ENCODE results near the gene CPED1.
"Not testable (repeated sequence)": the region's sequence is repeated elsewhere in the genome, so short reads cannot be mapped to it uniquely, and the experiment has no call there.

CPED1 gene

DNA sequence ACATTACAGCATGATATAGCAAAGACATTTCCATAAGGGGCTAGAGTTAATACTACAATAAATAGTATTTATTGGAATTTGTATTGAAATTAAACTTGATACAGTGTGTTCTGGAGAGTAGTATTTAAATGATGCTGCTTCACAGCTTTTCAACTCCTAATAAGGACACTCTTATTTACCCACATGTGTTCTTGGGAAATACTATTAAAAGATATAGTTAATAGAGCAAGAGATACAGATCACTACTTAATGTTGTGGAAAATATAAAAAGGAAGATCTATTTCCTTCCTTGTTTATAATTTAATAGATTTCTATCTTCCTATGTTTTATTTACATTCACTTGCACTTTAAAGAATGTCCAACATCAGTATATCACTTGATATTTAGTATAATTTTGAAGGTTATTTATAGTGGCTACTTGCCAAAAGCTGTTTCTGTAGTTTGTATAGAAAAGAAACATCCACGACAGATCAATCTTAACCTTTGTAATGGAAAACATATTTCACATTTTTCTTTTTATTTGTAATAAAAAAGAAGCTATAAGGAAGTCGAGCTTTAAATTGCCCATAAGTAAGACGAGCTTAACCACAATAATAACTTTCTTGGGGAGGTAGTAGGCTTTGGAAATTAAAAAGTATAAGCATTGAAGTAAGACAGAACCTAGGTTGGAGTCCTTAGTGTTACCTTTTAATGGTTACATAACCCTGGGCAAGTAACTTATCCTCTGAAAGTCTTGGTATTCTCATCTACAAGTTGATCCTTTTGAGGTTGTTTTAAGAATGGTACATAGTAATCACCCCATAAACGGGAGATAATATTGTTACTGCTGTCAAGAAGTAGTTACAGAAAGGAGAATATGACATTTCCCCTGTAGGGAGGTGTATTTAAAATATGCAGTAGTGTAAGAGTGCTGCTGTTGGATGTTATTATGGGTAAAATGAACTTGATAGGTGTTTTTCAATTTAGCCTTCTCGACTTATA is 32.8 kb downstream of the CPED1 start:
- no peak for DNase-seq

DNA sequence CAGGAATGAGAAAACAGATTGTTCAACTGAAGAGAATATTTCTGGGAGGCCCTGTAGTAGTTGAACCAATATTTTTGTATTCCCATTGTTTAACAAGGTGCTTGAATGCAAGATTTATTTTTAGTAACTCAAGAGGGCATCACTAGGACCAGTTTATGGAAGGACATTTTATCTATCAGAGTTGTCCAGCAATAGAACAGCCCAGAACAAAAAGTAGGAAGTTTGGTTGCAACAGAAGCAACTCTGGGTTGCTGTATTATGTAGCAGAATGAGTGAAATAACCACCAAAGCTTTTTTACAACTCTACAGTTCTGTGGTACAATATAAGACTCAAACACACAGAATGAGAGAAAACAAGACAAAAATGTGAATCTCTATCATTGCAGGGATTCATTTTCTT is 34.7 kb downstream of the CPED1 start:
- DNase-seq: no peak

DNA sequence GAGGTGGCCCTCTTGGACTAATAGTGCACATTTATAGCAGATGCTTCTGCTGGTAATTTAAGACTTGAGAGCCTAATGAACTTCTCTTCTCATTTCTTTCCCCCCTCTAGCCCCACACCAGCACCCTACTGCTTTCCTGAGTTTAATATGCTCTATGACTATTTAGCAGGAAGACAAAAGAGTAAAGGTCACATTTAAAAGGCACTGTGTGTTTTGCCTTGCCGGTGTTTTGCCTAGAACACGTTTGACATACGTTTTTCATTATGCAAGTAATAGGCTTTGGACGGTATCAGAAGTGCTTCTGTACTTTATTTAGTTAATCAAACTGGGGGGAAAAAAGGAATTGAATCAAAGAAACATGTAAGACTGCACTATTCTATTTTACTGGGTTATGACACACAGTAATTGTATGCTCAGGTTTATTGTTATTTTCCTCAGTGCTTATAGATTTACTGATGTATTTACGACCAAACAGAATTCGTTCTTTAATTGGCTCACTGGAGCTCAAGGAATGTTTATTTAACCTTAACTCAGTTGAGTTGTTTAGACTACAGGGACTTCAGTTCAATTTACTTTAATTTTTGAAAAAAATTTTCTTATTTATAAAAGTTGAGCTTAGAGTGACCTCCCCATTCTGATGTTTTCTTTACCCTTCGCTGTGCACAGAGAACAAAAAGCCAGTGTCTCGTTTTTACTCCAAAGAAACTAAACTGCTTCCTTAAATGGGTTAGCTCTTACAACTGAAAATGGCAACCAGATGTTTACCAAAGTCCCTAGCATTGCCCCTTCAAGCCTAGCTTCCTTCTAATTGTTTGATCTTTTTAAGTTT is 35.4 kb downstream of the CPED1 start:
- no peak for DNase-seq

DNA sequence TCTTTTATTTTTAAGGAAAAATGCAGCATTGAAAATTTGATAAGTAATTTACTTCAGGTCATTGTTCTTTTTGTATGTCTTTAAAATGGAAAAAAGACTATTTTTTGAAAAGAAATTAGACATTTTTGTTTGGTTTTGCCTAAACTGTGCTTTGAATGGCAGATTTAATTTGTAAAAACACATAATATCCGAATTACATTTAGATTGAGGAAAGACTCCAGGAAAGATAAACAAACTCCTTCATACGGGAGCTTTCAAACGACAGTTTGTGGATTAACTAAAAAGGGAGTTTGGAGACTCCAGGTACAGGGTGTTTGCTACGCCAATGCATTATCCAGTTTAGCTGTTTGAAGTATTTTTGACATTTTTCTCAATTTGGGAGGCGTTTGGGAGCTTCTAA is 36.1 kb downstream of the CPED1 start:
- DNase-seq: no peak

DNA sequence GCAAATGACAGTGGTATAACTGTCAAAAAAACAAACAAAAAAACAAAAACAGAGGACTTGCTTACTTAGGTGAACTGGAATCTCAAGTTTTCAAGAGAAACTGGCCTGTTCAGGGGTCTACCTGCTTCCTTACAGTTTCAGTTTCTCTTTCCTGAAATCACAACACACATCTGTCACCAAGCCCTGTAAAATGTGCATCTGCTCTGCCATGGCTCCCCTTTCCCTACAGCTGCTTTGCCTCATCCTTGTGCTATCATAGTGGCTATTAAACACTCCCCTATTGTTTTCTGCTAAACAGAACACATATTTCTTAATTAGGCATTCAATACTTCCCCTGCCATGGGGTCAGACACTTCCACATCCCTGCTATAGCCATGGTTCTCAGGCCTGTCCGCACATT is 37.6 kb downstream of the CPED1 start:
- no peak for DNase-seq

DNA sequence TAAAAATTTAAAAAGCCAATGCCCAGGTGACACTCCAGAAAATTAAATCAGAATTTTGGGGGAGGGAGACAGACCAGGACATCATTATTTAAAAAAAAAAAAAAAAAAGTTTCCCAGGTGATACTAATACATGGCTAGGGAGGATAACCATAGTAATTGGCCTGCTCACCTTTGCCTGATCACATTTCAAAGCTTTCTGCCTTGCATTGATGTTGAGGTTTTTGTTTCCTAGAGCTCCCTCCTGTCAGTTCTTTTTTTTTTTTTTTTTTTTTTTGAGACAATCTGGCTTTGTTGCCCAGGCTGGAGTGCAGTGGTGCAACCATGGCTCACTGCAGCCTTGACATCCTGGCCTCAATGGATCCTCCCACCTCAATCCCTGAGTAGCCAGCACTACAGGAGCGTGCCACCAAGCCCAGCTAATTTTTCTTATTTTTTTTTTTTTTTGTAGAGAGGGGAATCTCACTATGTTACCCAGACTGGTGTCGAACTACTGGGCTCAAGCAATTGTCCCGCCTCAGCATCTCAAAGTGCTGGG is 38.1 kb downstream of the CPED1 start:
- DNase-seq: no peak

DNA sequence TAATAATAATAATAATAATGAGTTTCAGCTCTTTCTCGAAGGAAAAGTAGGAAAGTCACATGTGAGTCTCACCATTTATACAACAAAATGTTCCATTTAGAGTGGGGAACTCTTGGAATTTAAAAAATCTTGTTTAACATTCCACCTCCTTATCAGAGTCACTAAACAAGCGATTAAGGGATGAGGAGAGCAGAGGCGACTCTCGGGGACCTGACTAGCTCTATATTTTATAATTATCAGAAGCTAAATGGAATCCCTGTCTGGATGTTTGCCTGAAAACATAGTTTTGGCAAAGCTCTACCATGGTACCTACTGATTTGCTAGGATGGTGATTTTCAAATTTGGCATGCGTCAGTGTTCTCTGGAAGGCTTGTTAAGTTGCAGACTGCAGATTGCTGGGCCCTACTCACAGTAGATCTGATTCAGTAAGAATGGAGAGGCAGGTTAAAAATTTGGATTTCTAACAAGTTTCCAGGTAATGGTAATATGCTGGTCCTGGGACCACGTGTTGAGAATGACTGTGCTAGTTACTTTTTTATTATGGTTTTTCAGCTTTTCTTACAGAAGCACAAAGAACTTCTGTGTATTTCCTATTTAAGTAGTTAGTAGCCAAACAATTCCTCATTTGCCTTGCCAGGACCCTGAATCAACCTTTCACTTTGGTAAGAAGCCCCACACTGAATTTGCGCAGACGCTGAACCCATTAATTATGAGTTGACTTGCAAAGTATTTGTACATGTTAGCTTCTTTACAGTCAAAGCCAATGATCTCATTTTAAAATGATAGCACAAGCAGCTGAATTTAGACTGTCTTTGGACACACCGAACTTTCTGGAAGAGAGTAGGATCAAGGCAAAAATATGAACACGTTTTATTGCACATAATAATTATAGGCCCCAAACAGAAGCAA is 39.5 kb downstream of the CPED1 start:
- no peak for DNase-seq

DNA sequence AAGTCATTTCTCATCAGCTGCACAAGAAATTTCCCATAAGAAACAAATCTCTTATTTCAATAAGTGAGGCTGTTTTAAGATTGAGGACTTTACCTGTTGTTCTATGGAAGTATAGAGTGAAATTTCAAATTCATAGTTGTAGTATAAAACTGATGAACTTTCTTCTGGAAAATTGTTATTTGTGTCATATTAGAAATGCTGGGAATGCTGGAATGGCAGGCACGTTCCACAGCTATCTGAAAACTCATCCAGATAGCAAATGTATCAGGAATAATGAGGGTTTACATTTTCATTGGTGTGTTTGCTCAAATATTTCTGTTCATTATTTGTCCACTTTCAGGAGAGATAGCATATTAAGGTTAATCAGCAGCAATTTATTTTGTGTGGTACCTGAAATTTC is 40.8 kb downstream of the CPED1 start:
- no peak for DNase-seq

DNA sequence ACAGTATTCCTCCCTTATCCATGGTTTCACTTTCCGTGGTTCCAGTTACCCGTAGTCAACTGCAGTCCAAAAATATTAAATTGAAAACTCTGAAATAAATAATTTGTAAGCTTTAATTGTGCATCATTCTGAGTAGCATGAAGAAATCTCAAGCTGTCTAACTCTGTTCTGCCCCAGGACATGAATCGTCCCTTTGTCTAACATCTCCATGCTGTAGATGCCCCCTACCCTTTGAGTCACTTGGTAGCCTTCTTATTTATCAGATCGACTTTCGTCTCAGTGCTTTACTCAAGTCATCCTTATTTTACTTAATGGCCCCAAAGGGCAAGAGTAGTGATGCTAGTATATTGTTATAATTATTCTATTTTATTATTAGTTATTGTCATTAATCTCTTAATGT is 41.8 kb downstream of the CPED1 start:
- no peak for DNase-seq

DNA sequence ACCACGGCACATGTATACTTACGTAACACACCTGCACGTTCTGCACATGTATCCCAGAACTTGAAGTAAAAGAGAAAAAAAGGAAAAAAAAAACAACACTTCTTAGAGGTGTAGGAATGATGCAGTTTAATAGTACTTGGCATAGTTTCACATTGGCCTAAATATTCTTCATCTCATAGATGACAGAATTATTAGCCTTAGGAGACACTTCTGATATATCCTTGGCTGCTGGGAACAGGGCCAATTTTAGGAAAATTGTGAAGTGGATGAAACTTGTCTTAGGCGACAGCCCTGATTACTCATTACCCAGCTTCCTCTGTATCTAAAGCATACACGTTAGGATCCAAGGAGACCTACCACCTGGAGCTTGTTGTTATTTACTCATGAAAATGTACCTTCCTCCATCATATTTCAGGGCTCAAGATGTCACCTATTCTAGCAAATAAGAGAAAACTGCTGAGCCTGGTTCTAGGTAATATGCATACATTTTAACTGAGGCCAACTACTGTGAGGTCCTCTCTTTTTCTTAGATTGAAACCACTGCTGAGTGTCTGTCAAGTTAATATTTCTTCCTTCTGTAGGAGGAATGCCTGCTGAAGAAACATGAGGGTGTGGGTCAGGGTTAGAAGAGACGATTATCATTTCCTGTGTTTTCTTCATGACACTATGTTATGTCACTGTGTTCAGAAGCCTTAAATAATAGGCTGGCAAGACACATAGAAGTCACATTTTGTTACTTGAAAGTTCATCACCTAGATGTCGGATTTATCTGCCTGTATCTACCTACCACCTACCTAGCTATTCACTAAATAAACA is 44.3 kb downstream of the CPED1 start:
- DNase-seq: no peak

DNA sequence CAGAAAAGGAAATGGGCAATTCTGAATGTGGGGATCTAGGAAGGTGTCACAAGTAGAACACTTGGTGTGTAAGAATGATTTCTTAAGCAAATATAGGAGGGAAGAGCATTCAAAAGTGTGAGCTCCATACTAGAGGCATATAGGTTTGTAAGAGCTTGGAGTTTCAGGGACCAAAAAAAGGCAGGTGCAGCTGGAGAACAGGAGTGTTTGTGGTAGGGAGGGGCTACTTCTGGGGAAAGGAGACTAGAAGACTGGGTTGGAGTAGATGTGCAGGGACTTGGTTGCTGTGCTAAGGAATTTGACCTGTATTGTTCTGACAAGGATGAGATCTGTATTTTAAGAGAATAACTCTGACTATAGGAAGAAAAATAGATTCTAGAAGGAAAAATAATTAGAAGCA is 46.4 kb downstream of the CPED1 start:
- DNase-seq: no peak

DNA sequence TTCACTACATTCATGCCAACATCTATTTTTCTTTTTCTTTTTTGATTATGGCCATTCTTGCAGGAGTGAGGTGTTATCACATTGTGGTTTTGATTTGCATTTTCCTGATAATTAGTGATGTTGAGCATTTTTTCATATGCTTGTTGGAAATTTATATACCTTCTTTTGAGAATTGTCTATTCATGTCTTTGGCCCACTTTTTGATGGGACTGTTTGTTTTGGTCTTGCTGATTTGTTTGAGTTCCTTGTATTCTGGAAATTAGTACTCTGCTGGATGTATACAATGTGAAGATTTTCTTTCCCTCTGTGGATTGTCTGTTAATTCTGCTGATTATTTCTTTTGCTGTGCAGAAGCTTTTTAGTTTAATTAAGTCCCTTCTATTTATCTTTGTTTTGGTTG is 48.3 kb downstream of the CPED1 start:
- not testable (repeated sequence) for DNase-seq

DNA sequence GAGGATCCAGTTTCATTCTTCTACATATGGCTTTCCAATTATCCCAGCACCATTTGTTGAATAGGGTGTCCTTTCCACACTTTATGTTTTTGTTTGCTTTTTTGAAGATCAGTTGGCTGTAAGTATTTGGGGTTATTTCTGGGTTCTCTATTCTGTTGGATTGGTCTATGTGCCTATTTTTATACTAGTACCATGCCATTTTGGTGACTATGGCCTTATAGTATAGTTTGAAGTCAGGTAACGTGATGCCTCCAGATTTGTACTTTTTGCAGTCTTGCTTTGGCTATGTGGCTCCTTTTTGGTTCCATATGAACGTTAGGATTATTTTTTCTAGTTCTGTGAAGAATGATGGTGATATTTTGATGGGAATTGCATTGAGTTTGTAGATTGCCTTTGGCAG is 48.8 kb downstream of the CPED1 start:
- DNase-seq: not testable (repeated sequence)

DNA sequence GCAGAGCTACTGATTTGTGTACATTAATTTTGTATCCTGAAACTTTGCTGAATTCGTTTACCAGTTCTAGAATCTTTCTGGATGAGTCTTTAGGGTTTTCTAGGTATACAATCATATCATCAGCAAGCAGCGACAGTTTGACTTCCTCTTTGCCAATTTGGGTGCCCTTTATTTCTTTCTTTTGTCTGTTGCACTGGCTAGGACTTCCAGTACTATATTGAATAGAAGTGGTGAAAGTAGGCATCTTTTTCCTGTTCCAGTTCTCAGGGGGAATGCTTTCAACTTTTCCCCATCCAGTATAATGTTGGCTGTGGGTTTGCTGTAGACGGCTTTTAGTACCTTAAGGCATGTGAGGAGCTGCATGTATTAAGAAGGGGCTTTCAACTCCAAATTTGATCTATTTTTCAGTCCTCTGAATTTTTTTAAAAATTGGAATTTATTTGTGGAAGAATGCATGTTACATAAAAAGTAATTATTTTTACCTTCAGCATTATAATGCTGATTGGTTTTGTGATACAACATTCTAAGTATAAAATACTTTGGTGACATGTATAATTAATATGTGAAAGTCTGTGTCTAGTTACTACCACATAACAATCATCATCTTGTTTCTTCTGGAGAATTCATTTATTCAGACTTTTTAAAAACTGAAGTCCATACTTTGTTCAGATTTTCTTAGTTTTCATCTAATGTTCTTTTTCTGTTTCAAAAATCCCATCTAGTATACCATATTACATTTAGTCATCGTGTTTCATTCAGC is 49.6 kb downstream of the CPED1 start:
- no peak for DNase-seq

DNA sequence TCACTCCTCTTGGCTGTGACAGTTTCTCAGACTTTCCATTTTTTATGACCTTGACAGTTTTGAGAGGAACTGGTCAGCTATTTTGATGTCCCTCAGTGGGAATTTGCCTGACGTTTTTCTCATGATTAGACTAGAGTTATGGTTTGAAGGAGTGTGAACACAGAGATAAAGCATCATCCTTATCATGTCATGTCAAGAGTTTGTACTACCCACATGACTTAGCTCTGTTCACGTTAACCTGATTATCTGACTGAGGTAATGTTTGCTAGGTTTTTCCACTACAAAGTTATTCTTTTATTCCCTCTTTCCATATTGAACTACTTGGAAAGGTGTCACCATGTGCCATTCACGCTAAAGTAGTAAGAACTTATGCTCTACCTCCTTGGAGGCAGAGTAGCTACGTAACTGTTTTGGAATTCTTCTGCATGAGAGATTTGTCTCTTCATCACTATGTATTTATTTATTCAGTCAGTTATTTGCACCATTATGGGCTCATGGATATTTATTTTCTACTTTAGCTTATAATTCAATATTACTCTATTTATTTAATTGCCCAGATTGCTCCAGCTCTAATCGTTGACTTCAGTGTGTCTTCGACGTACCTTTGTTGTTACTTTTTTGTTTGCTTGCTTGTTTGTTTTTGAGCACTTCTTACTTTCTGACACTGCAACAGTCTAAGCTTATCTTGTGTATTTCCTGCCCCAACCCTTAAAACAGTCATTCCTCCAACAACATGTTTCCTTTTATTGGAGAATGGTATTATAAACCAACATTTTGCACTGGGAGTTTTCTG is 50.4 kb downstream of the CPED1 start:
- DNase-seq: no peak

DNA sequence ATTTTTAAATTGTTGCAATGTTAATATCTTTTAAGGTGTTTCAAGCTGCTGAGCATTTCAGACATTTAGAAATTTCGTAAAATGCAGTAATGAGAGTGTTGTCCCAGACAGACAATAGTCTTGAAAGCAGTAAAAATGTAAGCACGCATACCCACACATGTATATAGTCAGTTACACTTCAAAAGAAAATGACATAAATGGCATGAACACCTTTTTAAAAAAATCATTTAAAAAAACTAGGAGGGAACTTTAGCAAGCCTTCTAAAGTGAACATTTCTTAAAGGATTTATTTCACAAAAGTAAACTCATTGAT is 51.0 kb downstream of the CPED1 start:
- DNase-seq: no peak

DNA sequence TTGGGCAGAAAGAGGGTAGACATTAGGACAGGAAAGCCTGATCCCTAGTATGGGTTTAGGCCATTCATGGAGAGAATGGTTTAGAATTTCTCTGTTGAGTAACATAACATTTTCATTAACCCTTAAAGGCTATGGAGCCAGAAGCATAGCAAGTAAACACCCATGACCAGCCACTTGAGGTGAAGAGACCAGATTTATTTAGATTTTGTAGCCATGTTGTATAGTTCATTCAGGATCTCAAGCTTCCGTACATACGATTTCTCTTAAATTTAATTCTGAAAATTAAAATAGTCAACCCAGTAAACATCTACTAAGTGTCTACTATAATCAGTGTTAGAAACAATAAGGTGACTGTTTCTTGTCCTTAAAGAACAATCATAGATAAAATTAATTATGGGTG is 51.5 kb downstream of the CPED1 start:
- no peak for DNase-seq

DNA sequence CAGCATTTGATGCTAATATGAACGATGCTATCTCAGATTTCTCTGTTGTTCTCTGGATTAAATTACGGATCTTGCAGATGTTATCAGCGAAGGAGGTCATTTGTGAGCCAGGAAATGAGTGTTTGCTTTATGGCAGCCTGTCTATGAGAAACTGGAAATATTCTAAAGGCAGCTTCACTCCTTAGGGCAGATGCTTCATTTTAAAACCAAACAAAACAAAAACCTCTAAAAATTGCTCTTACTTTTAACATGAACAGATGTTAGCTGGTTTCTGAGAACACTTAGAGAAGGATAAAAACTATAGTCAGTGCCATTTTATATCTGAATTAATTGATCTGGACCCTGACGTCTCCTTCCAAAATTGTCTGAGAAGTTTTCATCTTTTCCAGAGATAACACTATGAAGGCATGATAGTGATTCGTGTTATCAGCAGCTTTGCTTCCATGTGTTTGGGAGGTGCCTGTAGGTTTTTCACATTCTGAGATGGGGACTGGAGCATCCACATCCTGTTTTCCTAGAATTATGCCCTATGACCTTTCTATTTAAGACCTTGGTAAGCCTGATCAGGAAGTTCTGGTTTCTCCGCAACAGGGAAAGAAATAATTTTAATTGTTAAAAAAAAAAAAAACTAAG is 53.1 kb downstream of the CPED1 start:
- no peak for DNase-seq

DNA sequence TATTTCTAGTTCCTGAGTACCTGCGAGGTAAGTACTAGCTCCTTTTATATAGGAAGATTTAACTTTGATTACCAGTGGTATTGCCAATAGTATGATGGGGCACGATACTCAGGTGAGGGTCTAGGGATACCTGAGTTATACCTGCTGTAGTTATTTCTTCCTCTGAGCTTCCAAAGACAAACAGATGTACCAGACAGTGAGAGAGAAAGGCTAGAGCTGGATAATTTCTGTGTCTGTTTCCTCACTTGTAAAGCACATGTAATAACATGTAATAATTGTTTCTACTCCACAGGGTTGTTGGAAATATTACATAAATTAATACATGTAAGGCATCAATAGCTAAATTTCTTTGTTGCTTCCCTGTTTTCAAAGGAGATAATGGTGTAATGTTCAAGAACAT is 53.7 kb downstream of the CPED1 start:
- DNase-seq: no peak

DNA sequence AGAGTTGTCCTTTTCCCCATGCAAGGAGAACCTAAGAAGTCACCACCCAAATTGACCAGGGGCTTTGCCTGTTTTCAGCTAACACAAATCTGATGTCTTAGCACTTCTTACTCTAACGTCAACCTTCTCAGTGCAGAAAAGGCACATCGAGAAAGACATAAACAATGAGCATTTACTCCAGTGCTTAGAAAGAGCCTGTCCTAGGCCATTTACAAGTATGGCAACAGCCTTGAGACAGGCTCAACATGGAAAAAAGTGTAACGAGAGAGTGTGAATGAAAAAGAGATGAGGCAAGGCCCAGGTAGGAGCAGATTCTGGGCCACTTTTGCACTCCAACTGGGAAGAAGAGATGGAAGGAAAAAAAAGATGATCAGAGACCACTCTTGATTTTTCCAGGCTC is 54.4 kb downstream of the CPED1 start:
- no peak for DNase-seq
